ENCODE results near the gene TNS3.

Gene TNS3

DNA sequence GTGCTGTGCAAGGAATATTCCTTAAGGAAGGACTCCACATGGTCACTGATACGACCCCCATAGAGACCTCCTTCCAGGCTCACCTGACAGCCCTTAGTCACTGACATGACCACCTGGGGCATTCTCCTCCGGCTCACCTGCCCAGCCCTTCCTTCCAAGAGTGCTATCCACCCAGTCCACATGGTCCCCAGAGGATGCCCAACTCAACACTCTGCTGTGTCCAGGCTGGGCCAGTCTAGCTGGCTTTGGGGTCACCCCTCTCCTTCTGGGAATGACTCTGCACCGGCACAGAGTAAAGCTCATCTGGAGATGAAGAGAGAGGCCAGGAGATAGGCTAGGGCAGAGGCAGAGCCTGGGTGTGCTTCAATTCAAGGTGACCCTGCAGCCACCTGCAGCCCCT, 300.8 kb downstream of the TNS3 start:
- Histone ChIP-seq H3K4me1 (ENCODE audit: control insufficient read depth, insufficient read depth, low read length) (peaks cover 1% of the 10 kb centered on the region), H3K9ac (ENCODE audit: low read length in 2 of 2) (no peak overlapping the region), H3K27ac (ENCODE audit: low read length) (no peak overlapping the region), H3K4me3 (ENCODE audit: low read length in 2 of 2) (no peak overlapping the region), H3K36me3 (ENCODE audit: control insufficient read depth in 2 of 2, insufficient read depth in 2 of 2, low read length in 2 of 2) (peaks cover 26 to 57% of the 10 kb centered on the region in 2 donors), H3K9me3 (ENCODE audit: control insufficient read depth in 2 of 2, low read length in 2 of 2) (no peaks in the 10 kb centered on the region), H3K27me3 (ENCODE audit: control insufficient read depth in 1 of 2, insufficient read depth in 2 of 2, low read length in 2 of 2) (no peaks in the 10 kb centered on the region)

DNA sequence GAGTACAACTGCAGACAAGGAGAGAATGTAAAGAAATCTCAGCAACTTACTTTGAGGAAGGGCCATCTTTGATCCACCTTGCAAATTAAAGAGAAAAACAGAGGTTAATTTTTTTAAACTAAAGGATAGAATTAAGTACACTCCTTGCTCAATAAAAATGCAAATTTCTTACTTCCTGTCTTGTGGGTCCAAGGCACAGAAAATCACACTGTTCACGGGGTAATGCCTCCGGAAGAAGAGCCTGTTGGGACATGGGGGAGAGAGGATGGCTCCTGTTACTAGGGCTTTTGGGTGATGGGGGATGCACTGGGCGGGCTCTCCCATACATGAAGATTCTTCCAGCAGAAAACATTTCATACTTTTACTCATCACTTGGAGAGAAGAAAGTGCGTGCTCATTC, 301.8 kb downstream of the TNS3 start:
- H3K4me3 ChIP-seq (ENCODE audit: low read length in 2 of 2), result no peak overlapping the region
- no peaks in the 10 kb centered on the region for H3K4me1 ChIP-seq (ENCODE audit: control insufficient read depth, insufficient read depth, low read length)
- no peak overlapping the region for H3K27ac ChIP-seq (ENCODE audit: low read length)
- H3K27me3 ChIP-seq (ENCODE audit: control insufficient read depth in 1 of 2, insufficient read depth in 2 of 2, low read length in 2 of 2), result no peaks in the 10 kb centered on the region
- no peak overlapping the region for H3K9ac ChIP-seq (ENCODE audit: low read length in 2 of 2)
- H3K9me3 ChIP-seq (ENCODE audit: control insufficient read depth in 2 of 2, low read length in 2 of 2), result no peaks in the 10 kb centered on the region
- peaks cover 26 to 55% of the 10 kb centered on the region in 2 donors for H3K36me3 ChIP-seq (ENCODE audit: control insufficient read depth in 2 of 2, insufficient read depth in 2 of 2, low read length in 2 of 2)

DNA sequence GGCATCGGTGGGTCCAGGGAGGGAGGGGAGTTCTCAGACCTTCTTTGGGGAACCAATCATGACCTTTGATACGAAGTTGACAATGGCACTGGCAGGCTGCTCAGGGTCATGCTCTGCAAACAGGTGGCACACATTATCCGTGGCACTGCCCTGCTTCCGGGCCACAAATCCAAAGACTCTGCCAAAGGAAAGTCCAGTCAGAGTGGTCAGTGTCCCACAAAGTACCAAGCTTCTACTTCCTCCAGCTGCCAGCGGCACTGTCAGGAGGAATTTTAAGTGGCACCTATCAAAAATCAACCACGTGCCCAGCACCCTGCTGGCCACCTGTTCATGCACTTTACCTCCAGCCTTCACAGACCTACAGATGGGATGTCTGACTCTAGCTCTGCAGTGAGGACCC, 303.9 kb downstream of the TNS3 start:
- no peak overlapping the region for H3K9ac ChIP-seq (ENCODE audit: low read length in 2 of 2)
- no peak overlapping the region for H3K4me3 ChIP-seq (ENCODE audit: low read length in 2 of 2)
- peaks cover 0 to 4% of the 10 kb centered on the region in 2 donors for H3K9me3 ChIP-seq (ENCODE audit: control insufficient read depth in 2 of 2, low read length in 2 of 2)
- H3K27me3 ChIP-seq (ENCODE audit: control insufficient read depth in 1 of 2, insufficient read depth in 2 of 2, low read length in 2 of 2), result no peaks in the 10 kb centered on the region
- peaks cover 13 to 37% of the 10 kb centered on the region in 2 donors for H3K36me3 ChIP-seq (ENCODE audit: control insufficient read depth in 2 of 2, insufficient read depth in 2 of 2, low read length in 2 of 2)
- no peaks in the 10 kb centered on the region for H3K4me1 ChIP-seq (ENCODE audit: control insufficient read depth, insufficient read depth, low read length)
- H3K27ac ChIP-seq (ENCODE audit: low read length), result no peak overlapping the region

DNA sequence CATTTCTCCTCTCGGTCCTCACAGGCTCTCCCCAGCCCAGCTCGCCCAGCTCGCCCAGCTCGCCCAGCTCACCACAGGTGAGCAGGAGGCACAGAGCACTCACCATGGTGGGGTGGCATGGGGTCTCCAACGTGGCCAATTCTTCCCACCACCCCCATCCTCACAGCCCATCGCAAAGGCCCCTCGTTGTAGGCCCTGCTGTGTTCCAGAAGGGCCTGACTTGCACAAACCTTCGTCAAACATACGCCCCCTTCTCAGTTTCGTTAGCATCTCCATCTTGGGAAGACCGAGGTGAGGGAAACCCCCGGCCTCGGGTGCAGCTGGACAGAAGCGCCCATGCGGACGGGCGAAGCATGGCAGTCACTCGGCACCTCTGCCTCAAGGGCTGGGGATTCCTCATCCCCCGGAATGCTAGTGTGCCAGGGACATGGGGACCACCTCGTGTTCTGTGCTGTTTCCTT, 304.6 kb downstream of the TNS3 start:
- Histone ChIP-seq H3K9me3 (ENCODE audit: control insufficient read depth in 2 of 2, low read length in 2 of 2) (peaks cover 0 to 4% of the 10 kb centered on the region in 2 donors), H3K27ac (ENCODE audit: low read length) (no peak overlapping the region), H3K4me3 (ENCODE audit: low read length in 2 of 2) (no peak overlapping the region), H3K4me1 (ENCODE audit: control insufficient read depth, insufficient read depth, low read length) (no peaks in the 10 kb centered on the region), H3K9ac (ENCODE audit: low read length in 2 of 2) (no peak overlapping the region), H3K27me3 (ENCODE audit: control insufficient read depth in 1 of 2, insufficient read depth in 2 of 2, low read length in 2 of 2) (no peaks in the 10 kb centered on the region), H3K36me3 (ENCODE audit: control insufficient read depth in 2 of 2, insufficient read depth in 2 of 2, low read length in 2 of 2) (peaks cover 9 to 32% of the 10 kb centered on the region in 2 donors)

DNA sequence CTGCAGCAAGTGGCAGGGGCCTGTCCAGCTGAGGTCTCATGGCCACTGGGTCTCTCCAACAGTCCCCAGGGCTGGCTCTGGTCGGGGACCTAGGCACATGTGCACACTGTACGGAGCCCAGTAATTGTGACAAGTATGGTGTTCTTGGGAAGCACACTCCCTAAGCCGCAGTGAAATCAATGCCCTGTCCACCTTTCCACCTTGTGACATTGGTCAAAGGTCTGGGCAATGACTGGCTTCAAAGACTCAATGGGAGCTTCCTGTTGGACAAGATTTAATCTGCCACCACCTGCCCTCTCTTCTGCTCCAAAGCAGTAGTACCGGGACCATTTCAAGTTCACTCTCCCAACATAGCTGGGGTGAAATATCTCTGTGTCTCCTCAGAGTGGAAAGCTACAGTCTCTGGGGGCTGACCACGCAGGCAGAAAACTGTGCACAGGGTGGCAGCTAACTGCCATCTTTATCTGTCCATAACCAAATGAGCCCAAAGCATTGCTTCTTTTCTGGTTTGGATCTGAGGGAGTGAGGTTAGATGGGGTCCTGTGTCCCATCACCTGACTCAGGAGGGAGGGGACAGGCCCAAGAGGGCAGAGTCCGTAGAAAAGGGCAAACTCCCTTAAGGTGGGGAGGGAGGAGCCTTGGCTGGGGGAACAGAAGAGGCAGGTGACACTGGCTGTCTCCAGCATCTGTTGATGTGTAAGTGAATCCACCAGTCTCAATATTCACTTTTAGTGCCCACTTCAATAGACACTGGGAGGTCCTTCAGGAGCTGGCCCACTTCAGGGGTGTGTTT, 307.7 kb downstream of the TNS3 start:
- Histone ChIP-seq H3K27ac (ENCODE audit: low read length) (no peak overlapping the region), H3K4me3 (ENCODE audit: low read length in 2 of 2) (no peak overlapping the region), H3K9ac (ENCODE audit: low read length in 2 of 2) (no peak overlapping the region)

DNA sequence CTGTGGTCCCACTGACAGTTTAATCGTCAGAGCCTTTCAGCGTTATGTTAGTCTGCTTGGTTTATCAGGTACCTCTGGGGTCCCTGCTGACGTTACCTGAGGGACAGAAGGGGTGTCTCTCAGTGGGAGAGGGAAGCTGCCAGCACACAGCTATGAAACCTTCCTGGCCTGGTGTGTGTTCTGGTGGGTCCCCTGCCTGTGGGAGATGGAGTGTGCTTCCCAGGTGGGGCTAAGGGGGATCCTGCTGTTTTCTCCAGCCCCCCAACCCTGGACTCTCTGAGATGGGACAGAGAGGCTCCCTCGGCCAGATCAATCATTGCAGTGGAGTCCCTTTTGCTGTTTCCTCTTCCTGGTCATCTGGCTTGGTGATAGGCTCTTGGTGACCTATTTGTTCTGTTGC, 308.8 kb downstream of the TNS3 start:
- H3K9ac ChIP-seq (ENCODE audit: low read length in 2 of 2), result no peak overlapping the region
- peaks cover 3 to 4% of the 10 kb centered on the region in 2 donors for H3K9me3 ChIP-seq (ENCODE audit: control insufficient read depth in 2 of 2, low read length in 2 of 2)
- no peak overlapping the region for H3K27ac ChIP-seq (ENCODE audit: low read length)
- H3K27me3 ChIP-seq (ENCODE audit: control insufficient read depth in 1 of 2, insufficient read depth in 2 of 2, low read length in 2 of 2), result no peaks in the 10 kb centered on the region
- no peaks in the 10 kb centered on the region for H3K4me1 ChIP-seq (ENCODE audit: control insufficient read depth, insufficient read depth, low read length)
- H3K4me3 ChIP-seq (ENCODE audit: low read length in 2 of 2), result no peak overlapping the region
- peaks cover 5 to 18% of the 10 kb centered on the region in 2 donors for H3K36me3 ChIP-seq (ENCODE audit: control insufficient read depth in 2 of 2, insufficient read depth in 2 of 2, low read length in 2 of 2)

More for the DNA sequence above, 307.7 kb downstream of the TNS3 start:
- no peaks in the 10 kb centered on the region for H3K27me3 ChIP-seq (ENCODE audit: control insufficient read depth in 1 of 2, insufficient read depth in 2 of 2, low read length in 2 of 2)
- H3K36me3 ChIP-seq (ENCODE audit: control insufficient read depth in 2 of 2, insufficient read depth in 2 of 2, low read length in 2 of 2), result peaks cover 5 to 18% of the 10 kb centered on the region in 2 donors
- H3K9me3 ChIP-seq (ENCODE audit: control insufficient read depth in 2 of 2, low read length in 2 of 2), result peaks cover 0 to 4% of the 10 kb centered on the region in 2 donors
- no peaks in the 10 kb centered on the region for H3K4me1 ChIP-seq (ENCODE audit: control insufficient read depth, insufficient read depth, low read length)

DNA sequence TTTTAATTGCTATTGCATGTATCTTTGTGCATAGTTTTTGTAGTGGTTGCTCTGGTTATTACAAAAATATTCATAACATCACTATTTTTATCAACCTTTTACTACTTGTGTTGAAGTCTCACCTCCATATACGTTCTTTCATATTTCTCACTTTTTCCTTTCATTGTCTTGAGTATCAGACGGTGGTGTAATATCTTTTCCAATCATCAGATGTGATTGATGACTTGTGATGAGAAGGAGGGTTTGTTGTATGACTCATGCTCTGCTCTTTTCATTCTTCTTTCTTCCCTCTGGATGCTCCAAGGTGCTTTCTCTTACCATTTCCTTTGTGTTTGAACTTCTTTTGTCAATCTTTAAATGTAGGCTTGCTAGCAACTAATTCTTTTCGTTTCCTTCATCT, 310.2 kb downstream of the TNS3 start:
- Histone ChIP-seq H3K4me3 (ENCODE audit: low read length in 2 of 2) (no peak overlapping the region), H3K9ac (ENCODE audit: low read length in 2 of 2) (no peak overlapping the region)

DNA sequence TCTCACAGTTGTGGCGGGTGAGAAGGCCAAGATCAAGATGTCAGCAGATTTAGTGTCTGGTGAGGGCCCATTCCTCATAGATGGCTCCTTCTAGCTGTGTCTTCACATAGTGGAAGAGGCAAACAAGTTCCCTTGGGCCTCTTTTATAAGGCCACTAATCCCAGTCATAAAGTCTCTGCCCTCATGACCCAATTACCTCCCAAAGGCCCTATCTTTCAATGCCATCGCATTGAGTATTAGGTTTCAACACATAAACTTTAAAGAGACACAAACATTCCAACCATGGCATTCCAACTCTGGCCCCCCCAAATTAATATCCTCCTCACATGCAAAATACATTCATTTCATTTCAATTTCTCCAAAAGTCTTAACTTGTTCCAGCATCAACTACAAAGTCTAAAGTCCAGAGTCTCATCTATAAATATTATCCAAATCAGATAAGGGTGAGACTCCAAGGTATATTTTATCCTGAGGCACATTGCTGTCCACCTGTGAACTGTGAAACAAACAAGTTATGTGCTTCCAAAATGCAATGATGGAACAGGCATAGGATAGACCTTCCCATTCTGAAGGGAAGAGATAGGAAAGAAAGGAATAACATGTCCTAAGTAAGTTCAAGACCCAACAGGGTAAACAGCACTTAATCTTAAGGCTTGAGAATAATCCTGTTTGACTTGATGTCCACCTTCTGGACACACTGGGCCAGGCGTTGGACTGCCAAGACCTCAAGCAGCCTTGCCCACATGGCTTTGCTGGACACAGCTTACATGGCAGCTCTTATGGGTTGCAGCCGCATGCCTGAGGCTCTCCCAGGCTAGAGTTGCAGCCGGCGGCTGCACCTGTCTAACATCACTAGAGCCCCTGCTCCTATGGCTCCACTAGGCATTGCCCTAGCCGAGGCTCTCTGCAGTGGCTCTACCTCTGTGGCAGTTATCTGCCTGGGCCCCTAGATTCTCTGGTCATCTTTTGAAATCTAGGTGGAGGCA, 312.8 kb downstream of the TNS3 start:
- Histone ChIP-seq H3K9me3 (ENCODE audit: control insufficient read depth in 2 of 2, low read length in 2 of 2) (peaks cover 4 to 5% of the 10 kb centered on the region in 2 donors), H3K4me3 (ENCODE audit: low read length in 2 of 2) (no peak overlapping the region), H3K27ac (ENCODE audit: low read length) (no peak overlapping the region), H3K27me3 (ENCODE audit: control insufficient read depth in 1 of 2, insufficient read depth in 2 of 2, low read length in 2 of 2) (no peaks in the 10 kb centered on the region), H3K9ac (ENCODE audit: low read length in 2 of 2) (no peak overlapping the region), H3K36me3 (ENCODE audit: control insufficient read depth in 2 of 2, insufficient read depth in 2 of 2, low read length in 2 of 2) (no peaks in the 10 kb centered on the region), H3K4me1 (ENCODE audit: control insufficient read depth, insufficient read depth, low read length) (no peaks in the 10 kb centered on the region)

More for the DNA sequence above, 310.2 kb downstream of the TNS3 start:
- Histone ChIP-seq H3K27me3 (ENCODE audit: control insufficient read depth in 1 of 2, insufficient read depth in 2 of 2, low read length in 2 of 2) (no peaks in the 10 kb centered on the region), H3K27ac (ENCODE audit: low read length) (no peak overlapping the region), H3K36me3 (ENCODE audit: control insufficient read depth in 2 of 2, insufficient read depth in 2 of 2, low read length in 2 of 2) (peaks cover 2 to 9% of the 10 kb centered on the region in 2 donors), H3K4me1 (ENCODE audit: control insufficient read depth, insufficient read depth, low read length) (no peaks in the 10 kb centered on the region), H3K9me3 (ENCODE audit: control insufficient read depth in 2 of 2, low read length in 2 of 2) (peaks cover 4 to 5% of the 10 kb centered on the region in 2 donors)

DNA sequence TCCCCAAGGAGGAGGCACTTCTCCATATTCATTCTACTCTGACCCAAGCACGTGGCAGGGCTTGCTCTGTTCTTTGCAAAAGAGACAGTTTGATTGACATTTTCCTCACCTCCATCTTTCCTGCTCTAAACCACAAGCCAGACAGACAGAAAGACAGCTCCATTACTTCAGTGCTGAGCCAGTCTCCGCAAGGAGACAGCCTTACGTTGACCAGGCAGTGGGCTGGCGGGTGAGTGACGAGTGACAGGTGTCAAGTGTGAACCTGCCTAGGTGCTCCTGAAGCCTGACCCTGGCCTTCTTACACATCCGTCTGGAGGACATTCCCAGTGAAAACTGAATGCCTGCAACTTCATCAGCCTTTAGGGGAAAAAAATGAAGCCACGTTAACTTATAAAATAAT, 314.6 kb downstream of the TNS3 start:
- Histone ChIP-seq H3K9ac (ENCODE audit: low read length in 2 of 2) (no peak overlapping the region), H3K36me3 (ENCODE audit: control insufficient read depth in 2 of 2, insufficient read depth in 2 of 2, low read length in 2 of 2) (no peaks in the 10 kb centered on the region), H3K27me3 (ENCODE audit: control insufficient read depth in 1 of 2, insufficient read depth in 2 of 2, low read length in 2 of 2) (no peaks in the 10 kb centered on the region), H3K4me3 (ENCODE audit: low read length in 2 of 2) (no peak overlapping the region), H3K9me3 (ENCODE audit: control insufficient read depth in 2 of 2, low read length in 2 of 2) (peaks cover 0 to 5% of the 10 kb centered on the region in 2 donors), H3K27ac (ENCODE audit: low read length) (no peak overlapping the region), H3K4me1 (ENCODE audit: control insufficient read depth, insufficient read depth, low read length) (no peaks in the 10 kb centered on the region)

DNA sequence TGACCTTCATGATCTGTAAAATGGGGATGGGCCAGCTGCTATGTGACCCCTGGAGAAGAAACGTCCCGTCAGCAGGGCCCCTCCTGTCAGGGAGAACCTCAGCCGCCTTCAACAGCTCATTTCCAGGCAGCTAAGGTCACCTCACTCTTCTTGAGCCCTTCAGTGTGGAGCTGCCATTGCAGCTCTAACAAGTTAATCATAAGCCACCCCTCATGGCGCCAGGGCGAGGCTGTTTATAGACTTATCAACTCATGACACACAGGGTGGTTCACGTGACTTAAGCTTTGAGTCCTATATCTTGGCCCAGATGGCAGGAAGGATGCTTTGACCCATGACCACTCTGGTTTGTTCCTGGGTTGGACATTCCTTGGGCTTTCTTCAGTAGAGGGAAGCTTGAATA, 315.1 kb downstream of the TNS3 start:
- H3K27ac ChIP-seq (ENCODE audit: low read length), result no peak overlapping the region
- no peaks in the 10 kb centered on the region for H3K36me3 ChIP-seq (ENCODE audit: control insufficient read depth in 2 of 2, insufficient read depth in 2 of 2, low read length in 2 of 2)
- H3K9ac ChIP-seq (ENCODE audit: low read length in 2 of 2), result no peak overlapping the region

More for the DNA sequence above, 315.1 kb downstream of the TNS3 start:
- H3K27me3 ChIP-seq (ENCODE audit: control insufficient read depth in 1 of 2, insufficient read depth in 2 of 2, low read length in 2 of 2), result no peaks in the 10 kb centered on the region
- H3K4me3 ChIP-seq (ENCODE audit: low read length in 2 of 2), result no peak overlapping the region
- H3K9me3 ChIP-seq (ENCODE audit: control insufficient read depth in 2 of 2, low read length in 2 of 2), result peaks cover 0 to 5% of the 10 kb centered on the region in 2 donors
- no peaks in the 10 kb centered on the region for H3K4me1 ChIP-seq (ENCODE audit: control insufficient read depth, insufficient read depth, low read length)

All from stomach smooth muscle (tissue), 2 donors.